Parathyroid adenoma (tissue), 2 donors: ENCODE results near the gene ETFRF1.

Source experiments
- H2AFZ ChIP-seq: fragments of 300-600 bp; sonication (generic); one replicate; pipeline ENCODE4 v1.7.0; 2017; ENCODE audit warnings: antibody characterized with exemption, mild to moderate bottlenecking
- H3K27ac ChIP-seq: fragments of 300-600 bp; sonication (generic); one replicate; pipeline ENCODE4 v1.7.0; 2017
- H3K27me3 ChIP-seq: fragments of 300-600 bp; sonication (generic); one replicate; pipeline ENCODE4 v1.7.0; 2017; ENCODE audit warnings: low read length; ENCODE audit not compliant: control insufficient read depth, insufficient read depth
- H3K36me3 ChIP-seq: fragments of 300-600 bp; sonication (generic); one replicate; pipeline ENCODE4 v1.7.0; 2017; ENCODE audit warnings: low read length; ENCODE audit not compliant: control insufficient read depth, insufficient read depth
- H3K4me1 ChIP-seq: fragments of 300-600 bp; sonication (generic); one replicate; pipeline ENCODE4 v1.7.0; 2017; ENCODE audit warnings: control low read depth
- H3K4me2 ChIP-seq: fragments of 300-600 bp; sonication (generic); one replicate; pipeline ENCODE4 v1.7.0; 2017; ENCODE audit warnings: low read length
- H3K4me3 ChIP-seq: fragments of 300-600 bp; sonication (generic); one replicate; pipeline ENCODE4 v1.7.0; 2017; ENCODE audit warnings: low read depth, low read length
- H3K79me2 ChIP-seq: fragments of 300-600 bp; sonication (generic); one replicate; pipeline ENCODE4 v1.7.0; 2017; ENCODE audit warnings: control low read depth
- H3K9ac ChIP-seq: fragments of 300-600 bp; sonication (generic); one replicate; pipeline ENCODE4 v1.7.0; 2017; ENCODE audit warnings: mild to moderate bottlenecking
- H3K9me3 ChIP-seq: fragments of 300-600 bp; sonication (generic); one replicate; pipeline ENCODE4 v1.7.0; 2017; ENCODE audit warnings: low read length; ENCODE audit not compliant: control insufficient read depth
- CTCF ChIP-seq: fragments of 300-600 bp; sonication (generic); IDR thresholded peaks from one replicate; pipeline ENCODE4 v1.7.0; 2017; ENCODE audit warnings: antibody characterized with exemption, mild to moderate bottlenecking
- donor health status: primary hyperparathyroidism.

The ETFRF1 gene

GRCh38 chr12:25250744-25251730 is 56.0 kb downstream of the ETFRF1 start, which contains the start of gene KRAS:
TSS of gene KRAS (minus strand) at chr12:25250929.
- Histone ChIP-seq H3K36me3 (no peaks in the 10 kb centered on the region), H3K79me2 (peaks cover 11% of the 10 kb centered on the region), H3K27ac (peak within 1 kb of the TSS; percentile 78), H3K27me3 (no peaks in the 10 kb centered on the region), H3K4me1 (peaks cover 8% of the 10 kb centered on the region), H3K9me3 (no peaks in the 10 kb centered on the region), H3K4me3 (peak within 1 kb of the TSS; percentile 53), H3K4me2 (peak within 1 kb of the TSS; percentile 79), H2AFZ (peak within 1 kb of the TSS; percentile 91), H3K9ac (peak within 1 kb of the TSS; percentile 8)
- no peak for TF ChIP-seq CTCF

- peak overlapping the region; percentile 78 for H3K27ac ChIP-seq
- H3K4me2 ChIP-seq = peak overlapping the region; percentile 79
- H2AFZ ChIP-seq = peak overlapping the region; percentile 91
- no peaks in the 10 kb centered on the region for H3K36me3 ChIP-seq
- peaks cover 11% of the 10 kb centered on the region for H3K79me2 ChIP-seq
- H3K9me3 ChIP-seq = no peaks in the 10 kb centered on the region
- peak overlapping the region; percentile 3 for H3K9ac ChIP-seq
- H3K4me1 ChIP-seq = peaks cover 8% of the 10 kb centered on the region
- no peaks in the 10 kb centered on the region for H3K27me3 ChIP-seq
- TF ChIP-seq CTCF = no peak
- peak overlapping the region; percentile 53 for H3K4me3 ChIP-seq
Observed at GRCh38 chr12:25251769-25252168, 56.7 kb downstream of the ETFRF1 start.

- peaks cover 11% of the 10 kb centered on the region for H3K79me2 ChIP-seq
- no peak overlapping the region for H3K4me3 ChIP-seq
- no peaks in the 10 kb centered on the region for H3K36me3 ChIP-seq
- H3K27ac ChIP-seq = no peak overlapping the region
- no peak for TF ChIP-seq CTCF
- H2AFZ ChIP-seq = no peak overlapping the region
- no peak overlapping the region for H3K4me2 ChIP-seq
- H3K27me3 ChIP-seq = no peaks in the 10 kb centered on the region
- H3K4me1 ChIP-seq = peaks cover 8% of the 10 kb centered on the region
- no peaks in the 10 kb centered on the region for H3K9me3 ChIP-seq
- H3K9ac ChIP-seq = no peak overlapping the region
Observed at GRCh38 chr12:25252946-25253345, 57.9 kb downstream of the ETFRF1 start.

GRCh38 chr12:25253371-25254068 is 58.5 kb downstream of the ETFRF1 start:
- Histone ChIP-seq H3K27me3 (no peaks in the 10 kb centered on the region), H2AFZ (no peak overlapping the region), H3K4me2 (no peak overlapping the region), H3K9ac (no peak overlapping the region), H3K9me3 (no peaks in the 10 kb centered on the region), H3K27ac (no peak overlapping the region), H3K79me2 (peaks cover 8% of the 10 kb centered on the region), H3K36me3 (no peaks in the 10 kb centered on the region), H3K4me1 (peaks cover 8% of the 10 kb centered on the region), H3K4me3 (no peak overlapping the region)
- TF ChIP-seq CTCF = no peak
